Measurements from ENCODE around the gene CDHR3.

DNA sequence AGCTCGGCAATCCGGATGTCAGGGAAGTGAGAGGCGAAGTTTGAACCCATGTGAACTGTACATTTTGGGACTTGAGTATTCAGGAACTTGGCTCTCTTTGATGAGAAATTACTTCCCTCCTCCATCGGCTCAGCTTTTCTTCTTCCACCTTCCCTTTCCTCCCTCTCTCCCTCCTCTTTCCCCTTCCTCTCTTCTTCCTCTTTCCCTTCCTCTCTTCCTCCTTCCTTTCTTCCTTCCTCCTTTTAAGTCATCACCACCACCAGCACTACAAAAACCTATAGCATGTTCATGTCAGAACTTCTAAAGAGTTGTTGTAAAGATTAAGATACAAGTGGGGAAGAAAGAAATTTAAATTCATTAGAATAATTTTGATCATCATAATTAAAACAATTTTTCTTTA lies 31.9 kb upstream of the CDHR3 start:
- TF ChIP-seq NUFIP1 (IDR thresholded peaks at IDR 0.05; ENCODE audit: partially characterized antibody): no peak
- TF ChIP-seq CBFB (CRISPR knock-in tag; IDR thresholded peaks at IDR 0.05): no peak
- TF ChIP-seq, protein P1, sequence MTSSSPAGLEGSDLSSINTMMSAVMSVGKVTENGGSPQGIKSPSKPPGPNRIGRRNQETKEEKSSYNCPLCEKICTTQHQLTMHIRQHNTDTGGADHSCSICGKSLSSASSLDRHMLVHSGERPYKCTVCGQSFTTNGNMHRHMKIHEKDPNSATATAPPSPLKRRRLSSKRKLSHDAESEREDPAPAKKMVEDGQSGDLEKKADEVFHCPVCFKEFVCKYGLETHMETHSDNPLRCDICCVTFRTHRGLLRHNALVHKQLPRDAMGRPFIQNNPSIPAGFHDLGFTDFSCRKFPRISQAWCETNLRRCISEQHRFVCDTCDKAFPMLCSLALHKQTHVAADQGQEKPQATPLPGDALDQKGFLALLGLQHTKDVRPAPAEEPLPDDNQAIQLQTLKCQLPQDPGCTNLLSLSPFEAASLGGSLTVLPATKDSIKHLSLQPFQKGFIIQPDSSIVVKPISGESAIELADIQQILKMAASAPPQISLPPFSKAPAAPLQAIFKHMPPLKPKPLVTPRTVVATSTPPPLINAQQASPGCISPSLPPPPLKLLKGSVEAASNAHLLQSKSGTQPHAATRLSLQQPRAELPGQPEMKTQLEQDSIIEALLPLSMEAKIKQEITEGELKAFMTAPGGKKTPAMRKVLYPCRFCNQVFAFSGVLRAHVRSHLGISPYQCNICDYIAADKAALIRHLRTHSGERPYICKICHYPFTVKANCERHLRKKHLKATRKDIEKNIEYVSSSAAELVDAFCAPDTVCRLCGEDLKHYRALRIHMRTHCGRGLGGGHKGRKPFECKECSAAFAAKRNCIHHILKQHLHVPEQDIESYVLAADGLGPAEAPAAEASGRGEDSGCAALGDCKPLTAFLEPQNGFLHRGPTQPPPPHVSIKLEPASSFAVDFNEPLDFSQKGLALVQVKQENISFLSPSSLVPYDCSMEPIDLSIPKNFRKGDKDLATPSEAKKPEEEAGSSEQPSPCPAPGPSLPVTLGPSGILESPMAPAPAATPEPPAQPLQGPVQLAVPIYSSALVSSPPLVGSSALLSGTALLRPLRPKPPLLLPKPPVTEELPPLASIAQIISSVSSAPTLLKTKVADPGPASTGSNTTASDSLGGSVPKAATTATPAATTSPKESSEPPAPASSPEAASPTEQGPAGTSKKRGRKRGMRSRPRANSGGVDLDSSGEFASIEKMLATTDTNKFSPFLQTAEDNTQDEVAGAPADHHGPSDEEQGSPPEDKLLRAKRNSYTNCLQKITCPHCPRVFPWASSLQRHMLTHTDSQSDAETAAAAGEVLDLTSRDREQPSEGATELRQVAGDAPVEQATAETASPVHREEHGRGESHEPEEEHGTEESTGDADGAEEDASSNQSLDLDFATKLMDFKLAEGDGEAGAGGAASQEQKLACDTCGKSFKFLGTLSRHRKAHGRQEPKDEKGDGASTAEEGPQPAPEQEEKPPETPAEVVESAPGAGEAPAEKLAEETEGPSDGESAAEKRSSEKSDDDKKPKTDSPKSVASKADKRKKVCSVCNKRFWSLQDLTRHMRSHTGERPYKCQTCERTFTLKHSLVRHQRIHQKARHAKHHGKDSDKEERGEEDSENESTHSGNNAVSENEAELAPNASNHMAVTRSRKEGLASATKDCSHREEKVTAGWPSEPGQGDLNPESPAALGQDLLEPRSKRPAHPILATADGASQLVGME (CRISPR knock-in tag; IDR thresholded peaks at IDR 0.05): no peak
- TF ChIP-seq RAD21 (CRISPR knock-in tag; conservative IDR thresholded peaks at IDR 0.05 in 1 of 2, IDR thresholded peaks at IDR 0.05 in 1 of 2): no peak
- TF ChIP-seq RBM39 (optimal IDR thresholded peaks at IDR 0.05; ENCODE audit: low read depth, low read length): no peak
- no peak for TF ChIP-seq TCF7 (IDR thresholded peaks at IDR 0.05; ENCODE audit: borderline replicate concordance)
- TF ChIP-seq GABPA (tag; conservative IDR thresholded peaks at IDR 0.05; ENCODE audit: low read depth): no peak
- TF ChIP-seq, protein P2, sequence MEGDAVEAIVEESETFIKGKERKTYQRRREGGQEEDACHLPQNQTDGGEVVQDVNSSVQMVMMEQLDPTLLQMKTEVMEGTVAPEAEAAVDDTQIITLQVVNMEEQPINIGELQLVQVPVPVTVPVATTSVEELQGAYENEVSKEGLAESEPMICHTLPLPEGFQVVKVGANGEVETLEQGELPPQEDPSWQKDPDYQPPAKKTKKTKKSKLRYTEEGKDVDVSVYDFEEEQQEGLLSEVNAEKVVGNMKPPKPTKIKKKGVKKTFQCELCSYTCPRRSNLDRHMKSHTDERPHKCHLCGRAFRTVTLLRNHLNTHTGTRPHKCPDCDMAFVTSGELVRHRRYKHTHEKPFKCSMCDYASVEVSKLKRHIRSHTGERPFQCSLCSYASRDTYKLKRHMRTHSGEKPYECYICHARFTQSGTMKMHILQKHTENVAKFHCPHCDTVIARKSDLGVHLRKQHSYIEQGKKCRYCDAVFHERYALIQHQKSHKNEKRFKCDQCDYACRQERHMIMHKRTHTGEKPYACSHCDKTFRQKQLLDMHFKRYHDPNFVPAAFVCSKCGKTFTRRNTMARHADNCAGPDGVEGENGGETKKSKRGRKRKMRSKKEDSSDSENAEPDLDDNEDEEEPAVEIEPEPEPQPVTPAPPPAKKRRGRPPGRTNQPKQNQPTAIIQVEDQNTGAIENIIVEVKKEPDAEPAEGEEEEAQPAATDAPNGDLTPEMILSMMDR (IDR thresholded peaks at IDR 0.05 in 2 of 3, conservative IDR thresholded peaks at IDR 0.05 in 1 of 3; ENCODE audit: insufficient read depth in 2 of 3, low read depth in 1 of 3, low read length in 3 of 3): no peak
- TF ChIP-seq PCBP1 (IDR thresholded peaks at IDR 0.05; ENCODE audit: low read depth, low read length, poor library complexity, severe bottlenecking): no peak
- no peak for TF ChIP-seq ZBTB1 (CRISPR knock-in tag; IDR thresholded peaks at IDR 0.05; ENCODE audit: borderline replicate concordance, low read depth)

Measured in K562 (cell line).